Measurements from ENCODE around the gene PSAT1. TPM values are rescaled to one million over a fixed set of nuclear protein-coding genes. Genes with fewer than 3 reads are reported as not detected.

The PSAT1 gene
- polyA plus RNA-seq, 3 donors: 0.05 to 4.7 (median 0.11) TPM

GRCh38 chr9:78269784-78270183 is 27.1 kb upstream of the PSAT1 start:
- H3K9me3 Mint-ChIP-seq: peaks cover 0 to 3% (median 0%) of the 10 kb centered on the region in 7 donors

GRCh38 chr9:78272307-78272706 is 24.6 kb upstream of the PSAT1 start:
- Histone ChIP-seq H3K9me3 (replicated peaks in 1 of 2; ENCODE audit: control insufficient read depth in 1 of 2, insufficient read depth in 1 of 2, low read length in 2 of 2) (no peaks in the 10 kb centered on the region), H3K4me3 (replicated peaks in 1 of 3; ENCODE audit: low read depth in 2 of 3, low read length in 3 of 3) (no peak overlapping the region), H2AFZ (ENCODE audit: insufficient read depth, low read depth, low read length, poor library complexity, severe bottlenecking) (no peak overlapping the region), H3K79me2 (ENCODE audit: insufficient read depth, low read length) (no peaks in the 10 kb centered on the region), H3K4me1 (ENCODE audit: control insufficient read depth in 1 of 2, insufficient read depth in 2 of 2, low read length in 2 of 2) (no peaks in the 10 kb centered on the region), H3K4me2 (replicated peaks; ENCODE audit: extremely low read depth, low read length, poor library complexity, severe bottlenecking) (no peak overlapping the region), H3K27ac (ENCODE audit: low read depth in 1 of 2, low read length in 2 of 2) (no peak overlapping the region), H3K27me3 (ENCODE audit: control insufficient read depth in 2 of 2, insufficient read depth in 2 of 2, low read length in 2 of 2) (no peaks in the 10 kb centered on the region), H4K20me1 (ENCODE audit: insufficient read depth, low read length) (no peaks in the 10 kb centered on the region), H3K9ac (ENCODE audit: insufficient read depth, low read length, poor library complexity, severe bottlenecking) (no peak overlapping the region), H3K36me3 (replicated peaks in 1 of 2; ENCODE audit: control insufficient read depth in 1 of 2, insufficient read depth in 2 of 2, low read length in 2 of 2) (peaks cover 5 to 43% of the 10 kb centered on the region in 2 donors)
- intact Hi-C loops (cut with micrococcal nuclease): no loop called here
- Mint-ChIP-seq H3K4me3 (no peak overlapping the region), H3K4me1 (no peaks in the 10 kb centered on the region), H3K9me3 (peaks cover 0 to 3% (median 0%) of the 10 kb centered on the region in 7 donors), H3K36me3 (peaks cover 33 to 49% of the 10 kb centered on the region in 2 donors), H3K27me3 (ENCODE audit: low read depth in 3 of 3) (peaks cover 0 to 4% (median 0%) of the 10 kb centered on the region in 3 donors), H3K27ac (peak overlapping the region in 1 of 7 donors; percentile 25)
- TF ChIP-seq, protein P1, sequence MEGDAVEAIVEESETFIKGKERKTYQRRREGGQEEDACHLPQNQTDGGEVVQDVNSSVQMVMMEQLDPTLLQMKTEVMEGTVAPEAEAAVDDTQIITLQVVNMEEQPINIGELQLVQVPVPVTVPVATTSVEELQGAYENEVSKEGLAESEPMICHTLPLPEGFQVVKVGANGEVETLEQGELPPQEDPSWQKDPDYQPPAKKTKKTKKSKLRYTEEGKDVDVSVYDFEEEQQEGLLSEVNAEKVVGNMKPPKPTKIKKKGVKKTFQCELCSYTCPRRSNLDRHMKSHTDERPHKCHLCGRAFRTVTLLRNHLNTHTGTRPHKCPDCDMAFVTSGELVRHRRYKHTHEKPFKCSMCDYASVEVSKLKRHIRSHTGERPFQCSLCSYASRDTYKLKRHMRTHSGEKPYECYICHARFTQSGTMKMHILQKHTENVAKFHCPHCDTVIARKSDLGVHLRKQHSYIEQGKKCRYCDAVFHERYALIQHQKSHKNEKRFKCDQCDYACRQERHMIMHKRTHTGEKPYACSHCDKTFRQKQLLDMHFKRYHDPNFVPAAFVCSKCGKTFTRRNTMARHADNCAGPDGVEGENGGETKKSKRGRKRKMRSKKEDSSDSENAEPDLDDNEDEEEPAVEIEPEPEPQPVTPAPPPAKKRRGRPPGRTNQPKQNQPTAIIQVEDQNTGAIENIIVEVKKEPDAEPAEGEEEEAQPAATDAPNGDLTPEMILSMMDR (IDR thresholded peaks at IDR 0.05): no peak
- no peak for DNase-seq

More at GRCh38 chr9:78269784-78270183, 27.1 kb upstream of the PSAT1 start:
- intact Hi-C loops (cut with micrococcal nuclease): no loop called here
- Mint-ChIP-seq H3K27me3 (ENCODE audit: low read depth in 3 of 3) (no peaks in the 10 kb centered on the region), H3K4me3 (no peak overlapping the region), H3K36me3 (peaks cover 53 to 66% of the 10 kb centered on the region in 2 donors), H3K27ac (no peak overlapping the region), H3K4me1 (no peaks in the 10 kb centered on the region)
- Histone ChIP-seq H3K9me3 (replicated peaks in 1 of 2; ENCODE audit: control insufficient read depth in 1 of 2, insufficient read depth in 1 of 2, low read length in 2 of 2) (no peaks in the 10 kb centered on the region), H2AFZ (ENCODE audit: insufficient read depth, low read depth, low read length, poor library complexity, severe bottlenecking) (no peak overlapping the region), H3K79me2 (ENCODE audit: insufficient read depth, low read length) (no peaks in the 10 kb centered on the region), H3K27me3 (ENCODE audit: control insufficient read depth in 2 of 2, insufficient read depth in 2 of 2, low read length in 2 of 2) (no peaks in the 10 kb centered on the region), H3K4me2 (replicated peaks; ENCODE audit: extremely low read depth, low read length, poor library complexity, severe bottlenecking) (no peak overlapping the region), H4K20me1 (ENCODE audit: insufficient read depth, low read length) (no peaks in the 10 kb centered on the region), H3K4me3 (replicated peaks in 1 of 3; ENCODE audit: low read depth in 2 of 3, low read length in 3 of 3) (no peak overlapping the region), H3K27ac (ENCODE audit: low read depth in 1 of 2, low read length in 2 of 2) (no peak overlapping the region), H3K4me1 (ENCODE audit: control insufficient read depth in 1 of 2, insufficient read depth in 2 of 2, low read length in 2 of 2) (no peaks in the 10 kb centered on the region), H3K36me3 (replicated peaks in 1 of 2; ENCODE audit: control insufficient read depth in 1 of 2, insufficient read depth in 2 of 2, low read length in 2 of 2) (peaks cover 20 to 68% of the 10 kb centered on the region in 2 donors), H3K9ac (ENCODE audit: insufficient read depth, low read length, poor library complexity, severe bottlenecking) (no peak overlapping the region)
- no peak for DNase-seq
- TF ChIP-seq, protein P1 (IDR thresholded peaks at IDR 0.05): no peak

Data from CD14-positive monocyte (primary cell).